Neural cell (in vitro differentiated cells): ENCODE results near the gene ATPAF2. TPM values are rescaled to one million over a fixed set of nuclear protein-coding genes. Genes with fewer than 3 reads are reported as not detected.

Experiments
- H2AFZ ChIP-seq: fragments of 200-600, 300-800 bp; sonication (generic), shearing (Covaris generic); 2 replicates; pipeline ENCODE4 v1.6.0; 2014; ENCODE audit warnings: low read depth, mild to moderate bottlenecking, antibody characterized with exemption, low read length, moderate library complexity
- H3F3A ChIP-seq: fragments of 200-600 bp; shearing (Covaris generic); 2 replicates; pipeline ENCODE4 v1.6.1; 2016; ENCODE audit warnings: mild to moderate bottlenecking, moderate library complexity, mixed read lengths, antibody characterized with exemption, low read length; ENCODE audit not compliant: insufficient read depth, poor library complexity, severe bottlenecking
- H3K27ac ChIP-seq: fragments of 200-600, 300-800 bp; sonication (generic), shearing (Covaris generic); 2 replicates; pipeline ENCODE4 v1.5.1; 2014; ENCODE audit warnings: mild to moderate bottlenecking, low read length, moderate library complexity
- H3K27me3 ChIP-seq: fragments of 300-800, 200-600 bp; sonication (generic), shearing (Covaris generic); 2 replicates; pipeline ENCODE4 v1.6.0; 2014; ENCODE audit warnings: mild to moderate bottlenecking, low read depth, low read length, moderate library complexity; ENCODE audit not compliant: insufficient read depth
- H3K36me3 ChIP-seq: fragments of 300-800, 200-600 bp; sonication (generic), shearing (Covaris generic); 2 replicates; pipeline ENCODE4 v1.5.1; 2014; ENCODE audit warnings: mild to moderate bottlenecking, antibody characterized with exemption, low read length, moderate library complexity; ENCODE audit not compliant: insufficient read depth
- H3K4me2 ChIP-seq: fragments of 300-800, 200-600 bp; sonication (generic), shearing (Covaris generic); 2 replicates; pipeline ENCODE4 v1.6.0; 2014; ENCODE audit warnings: mild to moderate bottlenecking, low read length
- H3K4me3 ChIP-seq: fragments of 300-800, 200-600 bp; sonication (generic), shearing (Covaris generic); 2 replicates; pipeline ENCODE4 v1.5.1; 2014; ENCODE audit warnings: mild to moderate bottlenecking, low read length, moderate library complexity
- H3K79me2 ChIP-seq: fragments of 200-600 bp; shearing (Covaris generic); replicated peaks from 2 replicates; pipeline ENCODE4 v1.6.0; 2014; ENCODE audit warnings: mild to moderate bottlenecking, low read length, moderate library complexity; ENCODE audit not compliant: insufficient read depth
- H3K9ac ChIP-seq: fragments of 300-800, 200-600 bp; sonication (generic), shearing (Covaris generic); 2 replicates; pipeline ENCODE4 v1.6.1; 2016; ENCODE audit warnings: mild to moderate bottlenecking, low read length, mixed read lengths
- H3K9me2 ChIP-seq: fragments of 200-600 bp; shearing (Covaris generic); 2 replicates; pipeline ENCODE4 v1.6.1; 2016; ENCODE audit warnings: mild to moderate bottlenecking, low read length, mixed read lengths; ENCODE audit not compliant: insufficient read depth
- H3K9me3 ChIP-seq: fragments of 200-600, 300-800 bp; sonication (generic), shearing (Covaris generic); 2 replicates; pipeline ENCODE4 v1.6.1; 2016; ENCODE audit warnings: mild to moderate bottlenecking, mixed run types, low read length, moderate library complexity, mixed read lengths
- H4K20me1 ChIP-seq: fragments of 200-600 bp; shearing (Covaris generic); 2 replicates; pipeline ENCODE4 v1.6.1; 2016; ENCODE audit warnings: mild to moderate bottlenecking, mixed run types; ENCODE audit not compliant: insufficient read depth
- CTCF ChIP-seq: fragments of 450-650 bp; IDR thresholded peaks from 2 replicates; pipeline ENCODE4 v1.5.1; 2014; ENCODE audit warnings: antibody characterized with exemption, mild to moderate bottlenecking, moderate library complexity; ENCODE audit not compliant: poor library complexity, severe bottlenecking
- EP300 ChIP-seq: fragments of 450-650 bp; conservative IDR thresholded peaks from 2 replicates; pipeline ENCODE4 v1.6.1; 2014; ENCODE audit warnings: antibody characterized with exemption, mild to moderate bottlenecking, moderate library complexity; ENCODE audit not compliant: poor library complexity, severe bottlenecking
- EZH2 ChIP-seq: fragments of 200-600, 300-800 bp; shearing (Covaris generic), sonication (generic); IDR thresholded peaks from 2 replicates; pipeline ENCODE4 v1.6.1; 2014; ENCODE audit warnings: antibody characterized with exemption, low read length, borderline replicate concordance, mild to moderate bottlenecking; ENCODE audit not compliant: insufficient read depth, poor library complexity, severe bottlenecking
- MXI1 ChIP-seq: fragments of 450-650 bp; conservative IDR thresholded peaks from 2 replicates; pipeline ENCODE4 v1.6.1; 2014; ENCODE audit warnings: antibody characterized with exemption, mild to moderate bottlenecking; ENCODE audit not compliant: poor library complexity, severe bottlenecking
- POLR2AphosphoS5 ChIP-seq: IDR thresholded peaks from 2 replicates; pipeline ENCODE4 v1.6.1; 2012
- RAD21 ChIP-seq: fragments of 450-650 bp; conservative IDR thresholded peaks from 2 replicates; pipeline ENCODE4 v1.6.1; 2014; ENCODE audit warnings: antibody characterized with exemption, mild to moderate bottlenecking, moderate library complexity
- REST ChIP-seq: IDR thresholded peaks from 2 replicates; pipeline ENCODE4 v1.6.1; 2012; ENCODE audit warnings: borderline replicate concordance
- SMC3 ChIP-seq: fragments of 450-650 bp; conservative IDR thresholded peaks from 2 replicates; pipeline ENCODE4 v1.6.1; 2014; ENCODE audit warnings: antibody characterized with exemption, mild to moderate bottlenecking, moderate library complexity; ENCODE audit not compliant: poor library complexity
- TAF1 ChIP-seq: IDR thresholded peaks from 2 replicates; pipeline ENCODE4 v1.6.1; 2012; ENCODE audit warnings: low read depth
- polyA plus RNA-seq: library from polyadenylated mRNA; depleted of rRNA; stranded (reverse); fragments of >200 nt; gene quantifications from 2 replicates; pipeline ENCODE4 v1.2.3, GENCODE V29; 2014

The ATPAF2 gene
- polyA plus RNA-seq, 1 donor from 2014 or later, result 33.3 TPM

GRCh38 chr17:18033442-18034099 is 5.4 kb downstream of the ATPAF2 start:
- Histone ChIP-seq H3K4me3 (no peak overlapping the region), H3K27me3 (no peaks in the 10 kb centered on the region), H3K9me3 (no peaks in the 10 kb centered on the region), H3K79me2 (peaks cover 27% of the 10 kb centered on the region), H3K9ac (no peak overlapping the region), H3K4me2 (no peak overlapping the region), H4K20me1 (no peaks in the 10 kb centered on the region), H2AFZ (no peak overlapping the region), H3K9me2 (no peaks in the 10 kb centered on the region), H3K36me3 (no peaks in the 10 kb centered on the region), H3F3A (no peaks in the 10 kb centered on the region), H3K27ac (no peak overlapping the region)
- TF ChIP-seq MXI1, result no peak
- no peak for TF ChIP-seq POLR2AphosphoS5
- peak; percentile 95 for TF ChIP-seq RAD21
- TF ChIP-seq SMC3, result peak; percentile 94
- TF ChIP-seq EZH2, result no peak
- TF ChIP-seq CTCF, result peak; percentile 94

GRCh38 chr17:18031955-18032354 is 7.0 kb downstream of the ATPAF2 start:
- Histone ChIP-seq H3K9me2 (no peaks in the 10 kb centered on the region), H3K79me2 (peaks cover 12% of the 10 kb centered on the region), H3K9ac (no peak overlapping the region), H4K20me1 (no peaks in the 10 kb centered on the region), H3K4me2 (no peak overlapping the region), H3K36me3 (no peaks in the 10 kb centered on the region), H3F3A (no peaks in the 10 kb centered on the region), H2AFZ (no peak overlapping the region), H3K9me3 (no peaks in the 10 kb centered on the region), H3K27ac (no peak overlapping the region), H3K27me3 (no peaks in the 10 kb centered on the region), H3K4me3 (no peak overlapping the region)
- TF ChIP-seq TAF1 (no peak), POLR2AphosphoS5 (no peak), RAD21 (no peak), SMC3 (no peak), EZH2 (no peak), REST (no peak), EP300 (no peak), CTCF (no peak), MXI1 (no peak)
